Effector memory CD4-positive, alpha-beta T cell (primary cell): ENCODE measurements around the gene CFAP46.

ENCODE experiments used
- DNase-seq, 3 donors: peaks; one replicate each; pipeline ENCODE4 v3.0.0-alpha.2; 2020
- H3K27ac ChIP-seq: 2 replicates; pipeline ENCODE4 v1.7.0; 2013; ENCODE audit warnings: mild to moderate bottlenecking, low read length, moderate library complexity; ENCODE audit not compliant: insufficient read depth, poor library complexity, severe bottlenecking
- H3K27me3 ChIP-seq: replicated peaks from 2 replicates; pipeline ENCODE4 v1.7.0; 2013; ENCODE audit warnings: mild to moderate bottlenecking, low read length; ENCODE audit not compliant: insufficient read depth, control insufficient read depth, poor library complexity, severe bottlenecking
- H3K36me3 ChIP-seq: 2 replicates; pipeline ENCODE4 v1.7.0; 2013; ENCODE audit warnings: mild to moderate bottlenecking, low read length, moderate library complexity; ENCODE audit not compliant: control insufficient read depth, insufficient read depth
- H3K4me1 ChIP-seq: 2 replicates; pipeline ENCODE4 v1.7.0; 2013; ENCODE audit warnings: low read length, mild to moderate bottlenecking; ENCODE audit not compliant: control insufficient read depth, insufficient read depth, poor library complexity, severe bottlenecking
- H3K4me3 ChIP-seq: 2 replicates; pipeline ENCODE4 v1.7.0; 2013; ENCODE audit warnings: low read length, low read depth, mild to moderate bottlenecking; ENCODE audit not compliant: insufficient read depth, poor library complexity, severe bottlenecking
- H3K9me3 ChIP-seq: 2 replicates; pipeline ENCODE4 v1.7.0; 2013; ENCODE audit warnings: mild to moderate bottlenecking, low read length, moderate library complexity; ENCODE audit not compliant: control insufficient read depth

Gene CFAP46

GRCh38 chr10:132979491-132980425 lies 37.4 kb upstream of the CFAP46 start:
- H3K27ac ChIP-seq: no peak overlapping the region
- no peaks in the 10 kb centered on the region for H3K9me3 ChIP-seq
- peaks cover 4% of the 10 kb centered on the region for H3K27me3 ChIP-seq
- no peak for DNase-seq
- no peaks in the 10 kb centered on the region for H3K36me3 ChIP-seq
- H3K4me3 ChIP-seq: no peak overlapping the region
- H3K4me1 ChIP-seq: no peaks in the 10 kb centered on the region

GRCh38 chr10:132978542-132978941 lies 36.2 kb upstream of the CFAP46 start:
- Histone ChIP-seq H3K9me3 (no peaks in the 10 kb centered on the region), H3K27me3 (peaks cover 4% of the 10 kb centered on the region), H3K36me3 (no peaks in the 10 kb centered on the region), H3K27ac (no peak overlapping the region), H3K4me3 (no peak overlapping the region), H3K4me1 (no peaks in the 10 kb centered on the region)
- no peak for DNase-seq

- Histone ChIP-seq H3K27me3 (peaks cover 4% of the 10 kb centered on the region), H3K4me3 (no peak overlapping the region), H3K27ac (no peak overlapping the region), H3K36me3 (no peaks in the 10 kb centered on the region), H3K9me3 (no peaks in the 10 kb centered on the region), H3K4me1 (no peaks in the 10 kb centered on the region)
- DNase-seq: no peak
Measured at GRCh38 chr10:132977807-132978206, 35.4 kb upstream of the CFAP46 start.

- no peaks in the 10 kb centered on the region for H3K36me3 ChIP-seq
- H3K9me3 ChIP-seq: no peaks in the 10 kb centered on the region
- no peak for DNase-seq
- peaks cover 4% of the 10 kb centered on the region for H3K27me3 ChIP-seq
- no peaks in the 10 kb centered on the region for H3K4me1 ChIP-seq
- H3K27ac ChIP-seq: no peak overlapping the region
- no peak overlapping the region for H3K4me3 ChIP-seq
Measured at GRCh38 chr10:132977076-132977475, 34.7 kb upstream of the CFAP46 start.

- no peaks in the 10 kb centered on the region for H3K9me3 ChIP-seq
- H3K27me3 ChIP-seq: peaks cover 4% of the 10 kb centered on the region
- H3K36me3 ChIP-seq: no peaks in the 10 kb centered on the region
- H3K27ac ChIP-seq: no peak overlapping the region
- no peak overlapping the region for H3K4me3 ChIP-seq
- no peak for DNase-seq
- H3K4me1 ChIP-seq: no peaks in the 10 kb centered on the region
Measured at GRCh38 chr10:132975831-132976682, 33.7 kb upstream of the CFAP46 start.

- H3K27ac ChIP-seq: no peak overlapping the region
- H3K9me3 ChIP-seq: no peaks in the 10 kb centered on the region
- H3K4me3 ChIP-seq: no peak overlapping the region
- H3K36me3 ChIP-seq: no peaks in the 10 kb centered on the region
- no peaks in the 10 kb centered on the region for H3K4me1 ChIP-seq
- no peak for DNase-seq
- peaks cover 4% of the 10 kb centered on the region for H3K27me3 ChIP-seq
Measured at GRCh38 chr10:132974886-132975830, 32.8 kb upstream of the CFAP46 start.

- Histone ChIP-seq H3K36me3 (no peaks in the 10 kb centered on the region), H3K4me1 (no peaks in the 10 kb centered on the region), H3K4me3 (no peak overlapping the region), H3K27ac (no peak overlapping the region), H3K27me3 (peaks cover 4% of the 10 kb centered on the region), H3K9me3 (no peaks in the 10 kb centered on the region)
- no peak for DNase-seq
Measured at GRCh38 chr10:132974249-132974796, 32.0 kb upstream of the CFAP46 start.

GRCh38 chr10:132973903-132974241 lies 31.5 kb upstream of the CFAP46 start:
- Histone ChIP-seq H3K27ac (no peak overlapping the region), H3K9me3 (no peaks in the 10 kb centered on the region), H3K4me3 (no peak overlapping the region), H3K36me3 (no peaks in the 10 kb centered on the region), H3K4me1 (no peaks in the 10 kb centered on the region), H3K27me3 (peaks cover 4% of the 10 kb centered on the region)
- DNase-seq: no peak
